ENCODE results near the gene RPS13. TPM values are rescaled to one million over a fixed set of nuclear protein-coding genes. Genes with fewer than 3 reads are reported as not detected.
"Not testable (repeated sequence)": the region's sequence is repeated elsewhere in the genome, so short reads cannot be mapped to it uniquely, and the experiment has no call there.

Gene RPS13
- total RNA-seq, 3 donors from 2014 or later: 1,829 to 3,143 (median 2,184) TPM

DNA sequence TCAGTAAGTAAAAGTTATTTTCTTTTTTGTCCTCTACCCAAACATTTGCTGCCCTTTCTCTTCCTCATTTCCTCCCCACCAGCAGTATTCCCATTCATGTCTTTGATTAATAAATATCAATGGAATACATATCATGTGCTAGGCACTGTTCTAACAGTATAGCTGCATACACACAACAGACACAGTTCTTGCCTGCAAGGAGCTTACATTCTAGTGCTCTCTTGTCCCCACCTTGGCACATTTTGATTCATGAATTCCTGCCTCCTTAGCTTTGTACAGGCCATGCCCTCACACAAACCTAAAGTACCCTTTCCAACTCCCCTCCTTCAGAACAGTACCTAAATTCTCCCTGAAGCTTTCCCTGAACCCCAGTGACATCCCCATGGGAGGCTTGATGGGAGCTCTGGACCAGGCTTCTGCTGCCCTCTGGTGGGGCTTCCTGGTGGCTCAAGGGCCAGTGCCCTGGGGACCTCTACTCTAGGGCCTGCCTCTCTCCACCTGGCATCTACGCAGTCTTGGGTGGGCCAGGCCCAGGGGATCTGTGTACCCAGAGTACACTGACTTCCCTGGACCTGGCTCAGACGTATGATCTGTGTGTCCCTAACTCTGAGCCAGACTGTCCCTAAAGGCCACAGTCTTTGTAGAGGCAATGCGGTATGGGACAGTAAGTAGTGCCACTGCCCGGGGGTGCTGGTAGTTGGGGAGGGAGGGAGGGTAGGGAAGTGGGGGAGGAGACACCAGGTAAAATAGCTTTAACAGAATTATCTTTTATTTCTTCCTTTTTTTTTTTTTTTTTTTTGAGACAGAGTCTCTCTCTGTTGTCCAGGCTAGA is 14.1 kb downstream of the RPS13 start:
- TF ChIP-seq CTCF (IDR thresholded peaks at IDR 0.05) (peak in 2 of 3 donors; percentile 76 to 86), POLR2A (IDR thresholded peaks at IDR 0.05) (no peak), POLR2AphosphoS5 (IDR thresholded peaks at IDR 0.05) (no peak)
- Histone ChIP-seq H3K27me3 (no peaks in the 10 kb centered on the region), H3K4me1 (no peaks in the 10 kb centered on the region), H3K36me3 (no peaks in the 10 kb centered on the region), H3K27ac (no peak overlapping the region), H3K4me3 (no peak overlapping the region), H3K9me3 (no peaks in the 10 kb centered on the region)
- peak in 1 of 2 donors; percentile 68 for DNase-seq (ENCODE audit: low spot score in 2 of 2)
- intact Hi-C loops (cut with DNase I; ENCODE audit: low total_unique reads): loop anchor here (10.0 kb wide), 1 partner anchor 119 kb away; no protein-coding TSS in a partner anchor

DNA sequence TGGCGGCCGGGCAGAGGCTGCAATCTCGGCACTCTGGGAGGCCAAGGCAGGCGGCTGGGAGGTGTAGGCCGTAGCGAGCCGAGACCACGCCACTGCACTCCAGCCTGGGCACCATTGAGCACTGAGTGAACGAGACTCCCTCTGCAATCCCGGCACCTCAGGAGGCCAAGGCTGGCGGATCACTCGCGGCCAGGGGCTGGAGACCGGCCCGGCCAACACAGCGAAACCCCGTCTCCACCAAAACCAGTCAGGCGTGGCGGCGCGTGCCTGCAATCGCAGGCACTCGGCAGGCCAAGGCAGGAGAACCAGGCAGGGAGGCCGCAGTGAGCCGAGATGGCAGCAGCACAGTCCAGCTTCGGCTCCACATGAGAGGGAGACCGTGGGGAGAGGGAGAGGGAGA is 26.3 kb downstream of the RPS13 start:
- H3K36me3 ChIP-seq; H3K9me3 ChIP-seq; DNase-seq (ENCODE audit: low spot score in 2 of 2); H3K4me3 ChIP-seq; H3K27me3 ChIP-seq; intact Hi-C loops (cut with DNase I; ENCODE audit: low total_unique reads); H3K4me1 ChIP-seq; H3K27ac ChIP-seq: not testable (repeated sequence)

DNA sequence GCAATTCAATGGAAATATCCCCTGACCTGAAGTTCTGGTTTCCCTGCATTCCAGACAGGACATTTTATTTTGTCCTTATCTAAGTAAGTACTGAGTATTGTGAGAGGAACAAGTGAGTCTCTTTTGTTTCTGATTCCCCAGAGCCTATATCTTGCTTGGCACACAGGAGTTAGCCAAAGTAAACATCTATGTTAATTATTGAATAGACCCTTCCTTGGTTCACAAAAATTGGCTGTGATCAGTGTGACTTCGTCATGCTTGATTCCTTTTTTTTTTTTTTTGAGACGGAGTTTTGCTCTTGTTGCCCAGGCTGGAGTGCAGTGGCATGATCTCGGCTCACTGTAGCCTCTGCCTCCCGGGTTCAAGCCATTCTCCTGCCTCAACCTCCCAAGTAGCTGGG is 29.0 kb downstream of the RPS13 start:
- DNase-seq (ENCODE audit: low spot score in 2 of 2); H3K4me1 ChIP-seq; H3K9me3 ChIP-seq; H3K36me3 ChIP-seq; H3K27me3 ChIP-seq; H3K4me3 ChIP-seq; H3K27ac ChIP-seq; intact Hi-C loops (cut with DNase I; ENCODE audit: low total_unique reads): not testable (repeated sequence)

DNA sequence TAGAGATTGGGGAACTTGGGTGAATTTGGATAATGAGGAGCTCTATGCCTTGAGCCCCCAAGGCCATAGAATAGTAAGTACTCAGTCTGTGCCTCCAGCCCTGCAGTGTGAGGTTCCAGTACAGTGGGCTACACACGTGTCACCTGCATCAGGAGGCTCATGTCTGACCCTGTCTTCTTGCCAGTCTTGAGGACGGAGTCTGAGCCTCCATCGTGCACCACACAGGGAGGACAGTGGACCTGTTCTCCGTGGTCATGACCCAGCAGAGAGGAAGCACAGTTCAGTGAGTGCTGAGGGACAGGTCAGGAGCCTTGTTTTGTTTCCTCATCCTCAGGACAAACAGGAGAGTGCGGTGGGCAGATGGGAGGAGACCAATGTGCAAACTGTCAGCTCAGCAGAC is 30.8 kb downstream of the RPS13 start:
- intact Hi-C loops (cut with DNase I; ENCODE audit: low total_unique reads): no loop called here
- H3K4me1 ChIP-seq: no peaks in the 10 kb centered on the region
- TF ChIP-seq CTCF (IDR thresholded peaks at IDR 0.05): no peak
- no peak for TF ChIP-seq POLR2AphosphoS5 (IDR thresholded peaks at IDR 0.05)
- TF ChIP-seq POLR2A (IDR thresholded peaks at IDR 0.05): no peak

DNA sequence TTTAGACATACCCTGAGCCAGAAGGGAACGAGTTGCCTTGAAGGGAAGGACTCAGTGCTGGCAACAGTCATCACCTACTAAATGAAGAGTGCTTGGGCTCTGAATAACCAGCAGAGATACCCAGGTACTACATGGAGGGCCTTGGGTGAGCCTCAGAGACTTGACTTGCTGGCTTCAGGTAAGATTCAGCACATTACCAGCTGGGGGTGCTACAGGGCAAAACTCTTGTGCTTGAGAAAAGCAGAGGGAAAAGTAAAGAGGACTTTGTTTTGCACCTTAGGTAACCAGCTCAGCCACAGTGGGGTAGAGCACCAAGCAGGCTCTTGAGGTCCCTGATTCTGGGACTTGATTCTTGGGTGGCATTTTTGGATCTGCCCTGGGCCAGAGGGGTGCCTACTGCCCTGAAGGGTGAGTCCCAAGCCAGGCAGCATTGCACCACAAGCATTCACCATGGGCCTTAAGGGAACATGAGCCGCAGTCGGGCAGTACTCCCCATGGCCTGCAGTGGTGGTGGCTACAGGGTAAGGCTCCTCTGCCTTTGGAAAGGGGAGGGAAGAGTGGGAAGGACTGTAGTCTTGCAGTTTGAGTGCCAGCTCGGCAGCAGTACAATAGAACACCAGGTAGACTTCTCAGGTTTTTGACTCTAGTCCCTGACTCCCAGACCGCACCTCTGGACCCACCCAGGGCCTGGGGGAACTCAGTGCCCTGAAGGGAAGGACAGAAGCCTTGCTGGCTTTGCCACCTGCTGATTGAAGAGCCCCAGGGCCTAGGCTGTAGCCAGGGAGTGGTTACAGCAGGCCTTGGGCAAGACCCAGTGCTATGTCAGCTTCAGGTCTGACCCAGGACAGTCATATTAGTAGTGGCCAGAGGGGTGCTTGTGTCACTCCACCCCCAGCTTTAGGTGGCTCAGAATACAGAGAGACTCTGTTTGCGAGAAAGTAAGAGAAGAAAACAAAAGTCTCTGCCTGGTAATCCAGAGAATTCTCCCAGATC is 40.5 kb downstream of the RPS13 start:
- intact Hi-C loops (cut with DNase I; ENCODE audit: low total_unique reads): loop anchor here (5.0 kb wide), 1 partner anchor 1840 kb away; no protein-coding TSS in a partner anchor
- no peaks in the 10 kb centered on the region for H3K36me3 ChIP-seq
- no peak for DNase-seq (ENCODE audit: low spot score in 2 of 2)
- H3K27me3 ChIP-seq: no peaks in the 10 kb centered on the region
- no peak overlapping the region for H3K4me3 ChIP-seq
- no peak overlapping the region for H3K27ac ChIP-seq
- no peak for TF ChIP-seq POLR2AphosphoS5 (IDR thresholded peaks at IDR 0.05)
- no peak for TF ChIP-seq POLR2A (IDR thresholded peaks at IDR 0.05)
- TF ChIP-seq CTCF (IDR thresholded peaks at IDR 0.05): no peak
- H3K9me3 ChIP-seq: no peaks in the 10 kb centered on the region
- H3K4me1 ChIP-seq: no peaks in the 10 kb centered on the region

More for the DNA sequence above, 30.8 kb downstream of the RPS13 start:
- H3K4me3 ChIP-seq: no peak overlapping the region
- DNase-seq (ENCODE audit: low spot score in 2 of 2): no peak
- H3K27me3 ChIP-seq: no peaks in the 10 kb centered on the region
- no peak overlapping the region for H3K27ac ChIP-seq
- no peaks in the 10 kb centered on the region for H3K9me3 ChIP-seq
- no peaks in the 10 kb centered on the region for H3K36me3 ChIP-seq

DNA sequence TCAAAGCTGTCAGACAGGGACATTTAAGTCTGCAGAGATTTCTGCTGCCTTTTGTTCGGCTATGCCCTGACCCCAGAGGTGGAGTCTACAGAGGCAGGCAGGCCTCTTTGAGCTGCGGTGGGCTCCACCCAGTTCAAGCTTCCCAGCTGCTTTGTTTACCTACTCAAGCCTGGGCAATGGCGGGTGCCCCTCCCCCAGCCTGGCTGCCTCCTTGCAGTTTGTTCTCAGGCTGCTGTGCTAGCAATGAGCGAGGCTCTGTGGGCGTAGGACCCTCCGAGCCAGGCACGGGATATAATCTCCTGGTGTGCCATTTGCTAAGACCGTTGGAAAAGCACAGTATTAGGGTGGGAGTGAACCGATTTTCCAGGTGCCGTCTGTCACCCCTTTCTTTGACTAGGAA is 43.4 kb downstream of the RPS13 start:
- H3K4me1 ChIP-seq; H3K27ac ChIP-seq; H3K9me3 ChIP-seq; intact Hi-C loops (cut with DNase I; ENCODE audit: low total_unique reads); H3K27me3 ChIP-seq; H3K4me3 ChIP-seq; DNase-seq (ENCODE audit: low spot score in 2 of 2); H3K36me3 ChIP-seq: not testable (repeated sequence)
